ENCODE data around the gene PHLPP1.

DNA sequence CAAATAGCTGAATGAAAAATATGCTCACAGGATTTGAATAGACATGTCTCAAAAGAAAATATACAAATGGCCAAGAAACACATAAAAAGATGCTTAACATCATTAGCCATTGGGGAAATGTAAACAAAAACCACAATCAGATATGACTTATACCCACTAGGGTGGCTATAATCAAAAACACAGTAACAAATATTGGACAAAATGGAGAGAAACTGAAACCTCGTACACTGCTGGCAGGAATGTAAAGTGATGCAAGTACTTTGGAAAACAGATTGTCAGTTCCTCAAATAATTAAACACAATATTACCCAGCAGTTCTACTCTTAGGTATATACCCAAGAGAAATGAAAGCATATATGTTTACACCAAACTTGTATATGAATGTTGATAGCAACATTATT, 213.0 kb downstream of the PHLPP1 start:
- no peak for TF ChIP-seq EZH2phosphoT487 (IDR thresholded peaks at IDR 0.05; ENCODE audit: borderline replicate concordance, low read depth, low read length)
- TF ChIP-seq, protein P1, sequence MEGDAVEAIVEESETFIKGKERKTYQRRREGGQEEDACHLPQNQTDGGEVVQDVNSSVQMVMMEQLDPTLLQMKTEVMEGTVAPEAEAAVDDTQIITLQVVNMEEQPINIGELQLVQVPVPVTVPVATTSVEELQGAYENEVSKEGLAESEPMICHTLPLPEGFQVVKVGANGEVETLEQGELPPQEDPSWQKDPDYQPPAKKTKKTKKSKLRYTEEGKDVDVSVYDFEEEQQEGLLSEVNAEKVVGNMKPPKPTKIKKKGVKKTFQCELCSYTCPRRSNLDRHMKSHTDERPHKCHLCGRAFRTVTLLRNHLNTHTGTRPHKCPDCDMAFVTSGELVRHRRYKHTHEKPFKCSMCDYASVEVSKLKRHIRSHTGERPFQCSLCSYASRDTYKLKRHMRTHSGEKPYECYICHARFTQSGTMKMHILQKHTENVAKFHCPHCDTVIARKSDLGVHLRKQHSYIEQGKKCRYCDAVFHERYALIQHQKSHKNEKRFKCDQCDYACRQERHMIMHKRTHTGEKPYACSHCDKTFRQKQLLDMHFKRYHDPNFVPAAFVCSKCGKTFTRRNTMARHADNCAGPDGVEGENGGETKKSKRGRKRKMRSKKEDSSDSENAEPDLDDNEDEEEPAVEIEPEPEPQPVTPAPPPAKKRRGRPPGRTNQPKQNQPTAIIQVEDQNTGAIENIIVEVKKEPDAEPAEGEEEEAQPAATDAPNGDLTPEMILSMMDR (conservative IDR thresholded peaks at IDR 0.05; ENCODE audit: low read length): no peak

Measured in OCI-LY7 (cell line).